T-cell (primary cell): ENCODE data around the gene NCAPG. TPM values are rescaled to one million over a fixed set of nuclear protein-coding genes. Genes with fewer than 3 reads are reported as not detected.

ENCODE experiments used
- ATAC-seq, 4 experiments: fragments of 200-7000 bp in 3 of 4; fragments of 150-1000 bp in 1 of 4; cut with Tn5 transposase; replicated peaks in 1 of 4; 1 replicate in 3 of 4; 2 replicates in 1 of 4; pipeline ENCODE4 v1.10.0; 2021; ENCODE audit warnings: moderate library complexity in 3 of 4, mild to moderate bottlenecking in 2 of 4, moderate number of reproducible peaks in 1 of 4
- CTCF ChIA-PET, 2 donors: fragments of 300-600 bp; sonication (Branson Sonifier 250); formaldehyde crosslinking; loops; one replicate each; lab custom pipeline; 2022; ENCODE audit warnings: antibody characterized with exemption in 2 of 2; lab: Charles Lee
- POLR2A ChIA-PET, 2 donors: fragments of 300-600 bp; sonication (Branson Sonifier 250); formaldehyde crosslinking; loops; one replicate each; lab custom pipeline; 2022; ENCODE audit warnings: antibody characterized with exemption in 2 of 2; lab: Charles Lee
- DNase-seq, 35 experiments: peaks; one replicate each; pipeline versions ENCODE4 v3.0.0 to v3.0.0-alpha.2; 2013 to 2023
- H3K27ac ChIP-seq: one replicate; pipeline ENCODE4 v1.5.1; 2013; ENCODE audit warnings: low read length
- H3K27me3 ChIP-seq, 2 experiments: replicated peaks in 1 of 2; 1 replicate in 1 of 2; 2 replicates in 1 of 2; pipeline versions ENCODE4 v1.6.1 to v1.7.0; 2013; ENCODE audit warnings: low read length in 1 of 2, mixed read lengths in 1 of 2; ENCODE audit not compliant: control insufficient read depth in 2 of 2, insufficient read depth in 2 of 2; ENCODE audit errors: extremely low read depth in 1 of 2
- H3K36me3 ChIP-seq, 2 donors: 1 replicate in 1 of 2; 2 replicates in 1 of 2; pipeline versions ENCODE4 v1.6.1 to v1.7.0; 2013; ENCODE audit warnings: low read length in 1 of 2; ENCODE audit not compliant: control insufficient read depth in 2 of 2, insufficient read depth in 1 of 2; ENCODE audit errors: extremely low read depth in 1 of 2
- H3K4me1 ChIP-seq, 2 experiments: 1 replicate in 1 of 2; 2 replicates in 1 of 2; pipeline versions ENCODE4 v1.6.1 to v1.7.0; 2013; ENCODE audit warnings: low read length in 2 of 2, mixed read lengths in 1 of 2; ENCODE audit not compliant: insufficient read depth in 2 of 2, control insufficient read depth in 1 of 2; ENCODE audit errors: extremely low read depth in 1 of 2
- H3K4me3 ChIP-seq, 2 donors: 1 replicate in 1 of 2; 2 replicates in 1 of 2; pipeline versions ENCODE4 v1.5.1 to v1.7.0; 2013; ENCODE audit warnings: mild to moderate bottlenecking in 2 of 2, low read length in 1 of 2, moderate library complexity in 1 of 2; ENCODE audit not compliant: control insufficient read depth in 1 of 2; ENCODE audit errors: extremely low read depth in 1 of 2
- H3K9me3 ChIP-seq: 2 replicates; pipeline ENCODE4 v1.7.0; 2013
- H3K27ac Mint-ChIP-seq, 2 donors: one replicate each; pipeline ENCODE4 v1.8.0; 2020 to 2021; ENCODE audit warnings: mild to moderate bottlenecking in 2 of 2, mixed read lengths in 2 of 2
- H3K27me3 Mint-ChIP-seq, 2 donors: one replicate each; pipeline ENCODE4 v1.8.0; 2021 to 2022; ENCODE audit warnings: mixed read lengths in 2 of 2
- H3K36me3 Mint-ChIP-seq: one replicate; pipeline ENCODE4 v1.8.0; 2021; ENCODE audit warnings: mixed read lengths
- H3K4me1 Mint-ChIP-seq, 3 donors: one replicate each; pipeline ENCODE4 v1.8.0; 2020 to 2022; ENCODE audit warnings: mixed read lengths in 3 of 3, mild to moderate bottlenecking in 1 of 3
- H3K4me3 Mint-ChIP-seq, 3 donors: one replicate each; pipeline ENCODE4 v1.8.0; 2020 to 2022; ENCODE audit warnings: mild to moderate bottlenecking in 3 of 3, mixed read lengths in 3 of 3, moderate library complexity in 3 of 3
- H3K9me3 Mint-ChIP-seq, 3 donors: one replicate each; pipeline ENCODE4 v1.8.0; 2020 to 2022; ENCODE audit warnings: mixed read lengths in 3 of 3
- WGBS: methylation state at CpG from one replicate; pipeline ENCODE4 v1.1.5; 2013; ENCODE audit warnings: missing lambda C conversion rate; ENCODE audit not compliant: insufficient coverage; 5-methylcytosine and 5-hydroxymethylcytosine counted together
- total RNA-seq, 35 experiments: library from RNA in 6 of 35; stranded (reverse) in 6 of 35; fragments of 120-200 nt in 1 of 35; gene quantifications; one replicate each; pipeline versions ENCODE4 v1.2.1 to v1.2.4 and lab custom pipeline; 2013 to 2026

The NCAPG gene
- total RNA-seq, 5 donors from 2014 or later (not counting 1 experiment from before 2014, with no cell fraction given): 0.73 to 1.8 (median 1.5) TPM

- peaks cover 15 to 18% (median 17%) of the 10 kb centered on the region in 3 donors for H3K4me1 Mint-ChIP-seq
- H3K9me3 Mint-ChIP-seq: no peaks in the 10 kb centered on the region
- Histone ChIP-seq H3K4me1 (peaks cover 0 to 2% of the 10 kb centered on the region in 2 experiments), H3K27me3 (peaks cover 5 to 10% of the 10 kb centered on the region in 2 experiments), H3K4me3 (no peak overlapping the region), H3K27ac (no peak overlapping the region), H3K36me3 (no peaks in the 10 kb centered on the region), H3K9me3 (no peaks in the 10 kb centered on the region)
- ATAC-seq: no peak
- peaks cover 22% of the 10 kb centered on the region for H3K36me3 Mint-ChIP-seq
- H3K4me3 Mint-ChIP-seq: no peak overlapping the region
- peaks cover 12 to 14% of the 10 kb centered on the region in 2 donors for H3K27me3 Mint-ChIP-seq
- no peak for DNase-seq
- no peak overlapping the region for H3K27ac Mint-ChIP-seq
- 17% methylated on average over 1 of the region's 5 CpGs for WGBS
- POLR2A ChIA-PET: no interaction called here
- CTCF ChIA-PET: no interaction called here
Observed at GRCh38 chr4:17786567-17786966, 24.2 kb upstream of the NCAPG start.

- peaks cover 27% of the 10 kb centered on the region for H3K36me3 Mint-ChIP-seq
- H3K4me1 ChIP-seq: no peaks in the 10 kb centered on the region
- H3K4me1 Mint-ChIP-seq: peaks cover 7 to 11% (median 9%) of the 10 kb centered on the region in 3 donors
- peaks cover under 1 to 3% of the 10 kb centered on the region in 2 experiments for H3K27me3 ChIP-seq
- no peak overlapping the region for H3K4me3 Mint-ChIP-seq
- H3K27ac Mint-ChIP-seq: no peak overlapping the region
- H3K36me3 ChIP-seq: no peaks in the 10 kb centered on the region
- WGBS: 67% methylated on average over 1 of the region's 5 CpGs
- no peak overlapping the region for H3K27ac ChIP-seq
- POLR2A ChIA-PET: interaction anchor here in 1 of 2 donors (0.7 kb wide), 1 partner anchor 9 kb away, joined by 3 read pairs; no protein-coding TSS in a partner anchor
- ATAC-seq (no peak), DNase-seq (no peak)
- no peaks in the 10 kb centered on the region for H3K9me3 ChIP-seq
- CTCF ChIA-PET: interaction anchor here in 1 of 2 donors (1.0 kb wide), 1 partner anchor 238 kb away, joined by 7 read pairs; no protein-coding TSS in a partner anchor
- no peaks in the 10 kb centered on the region for H3K9me3 Mint-ChIP-seq
- no peak overlapping the region for H3K4me3 ChIP-seq
- H3K27me3 Mint-ChIP-seq: peaks cover 5 to 6% of the 10 kb centered on the region in 2 donors
Observed at GRCh38 chr4:17787315-17787714, 23.5 kb upstream of the NCAPG start.

GRCh38 chr4:17788956-17789355 is 21.8 kb upstream of the NCAPG start:
- DNase-seq (no peak), ATAC-seq (no peak)
- Histone ChIP-seq H3K4me1 (no peaks in the 10 kb centered on the region), H3K4me3 (no peak overlapping the region), H3K27ac (no peak overlapping the region), H3K36me3 (peaks cover 0 to 2% of the 10 kb centered on the region in 2 donors), H3K27me3 (no peaks in the 10 kb centered on the region), H3K9me3 (no peaks in the 10 kb centered on the region)
- H3K27me3 Mint-ChIP-seq: no peaks in the 10 kb centered on the region
- peaks cover 38% of the 10 kb centered on the region for H3K36me3 Mint-ChIP-seq
- no peak overlapping the region for H3K27ac Mint-ChIP-seq
- H3K4me1 Mint-ChIP-seq: peaks cover 5 to 10% (median 9%) of the 10 kb centered on the region in 3 donors
- H3K4me3 Mint-ChIP-seq: no peak overlapping the region
- ChIA-PET POLR2A (no interaction called here), CTCF (no interaction called here)
- no peaks in the 10 kb centered on the region for H3K9me3 Mint-ChIP-seq

GRCh38 chr4:17794730-17795129 is 16.0 kb upstream of the NCAPG start:
- no peak overlapping the region for H3K27ac ChIP-seq
- DNase-seq (no peak), ATAC-seq (no peak)
- H3K4me1 ChIP-seq: no peaks in the 10 kb centered on the region
- ChIA-PET POLR2A (interaction anchor here in 1 of 2 donors (0.6 kb wide), 1 partner anchor 26 kb away, joined by 4 read pairs; no protein-coding TSS in a partner anchor), CTCF (no interaction called here)
- Mint-ChIP-seq H3K27me3 (no peaks in the 10 kb centered on the region), H3K4me3 (no peak overlapping the region), H3K4me1 (peaks cover 0 to 6% (median 0%) of the 10 kb centered on the region in 3 donors), H3K27ac (no peak overlapping the region), H3K9me3 (no peaks in the 10 kb centered on the region), H3K36me3 (peaks cover 34% of the 10 kb centered on the region)
- no peak overlapping the region for H3K4me3 ChIP-seq
- no peaks in the 10 kb centered on the region for H3K27me3 ChIP-seq
- H3K36me3 ChIP-seq: peaks cover 0 to 10% of the 10 kb centered on the region in 2 donors
- WGBS: no CpG with 5 or more reads among the region's 1 CpG
- H3K9me3 ChIP-seq: no peaks in the 10 kb centered on the region

- Histone ChIP-seq H3K4me3 (no peak overlapping the region), H3K4me1 (no peaks in the 10 kb centered on the region), H3K27ac (no peak overlapping the region), H3K36me3 (peaks cover 0 to 26% of the 10 kb centered on the region in 2 donors), H3K27me3 (no peaks in the 10 kb centered on the region), H3K9me3 (no peaks in the 10 kb centered on the region)
- POLR2A ChIA-PET: interaction anchor here in 1 of 2 donors (0.7 kb wide), 1 partner anchor 46 kb away, joined by 6 read pairs; no protein-coding TSS in a partner anchor
- WGBS: no CpG with 5 or more reads among the region's 1 CpG
- no peak for DNase-seq
- no peak overlapping the region for H3K27ac Mint-ChIP-seq
- no peak for ATAC-seq
- no peak overlapping the region for H3K4me3 Mint-ChIP-seq
- H3K27me3 Mint-ChIP-seq: no peaks in the 10 kb centered on the region
- peaks cover 11 to 14% (median 11%) of the 10 kb centered on the region in 3 donors for H3K4me1 Mint-ChIP-seq
- CTCF ChIA-PET: interaction anchor here in 1 of 2 donors (0.8 kb wide), 2 partner anchors 19 to 249 kb away, joined by 3 to 4 read pairs; no protein-coding TSS in a partner anchor
- H3K36me3 Mint-ChIP-seq: peaks cover 33% of the 10 kb centered on the region
- no peaks in the 10 kb centered on the region for H3K9me3 Mint-ChIP-seq
Observed at GRCh38 chr4:17797808-17798207, 13.0 kb upstream of the NCAPG start.

- POLR2A ChIA-PET: interaction anchor here (0.6 to 1.0 kb wide), 2 partner anchors 12 to 22 kb away, joined by 4 to 12 read pairs; no protein-coding TSS in a partner anchor
Observed at GRCh38 chr4:17805580-17806155, 5.1 kb upstream of the NCAPG start.

More at GRCh38 chr4:17805580-17806155, 5.1 kb upstream of the NCAPG start:
- CTCF ChIA-PET: interaction anchor here (0.7 to 2.0 kb wide), 5 partner anchors 10 to 257 kb away, joined by 3 to 23 read pairs (median 5); no protein-coding TSS in a partner anchor
- WGBS: no CpG with 5 or more reads among the region's 3 CpGs
- Mint-ChIP-seq H3K36me3 (peaks cover 36% of the 10 kb centered on the region), H3K9me3 (no peaks in the 10 kb centered on the region), H3K27me3 (no peaks in the 10 kb centered on the region), H3K4me3 (peak overlapping the region in 1 of 3 donors; percentile 95), H3K27ac (no peak overlapping the region), H3K4me1 (peaks cover 58 to 68% (median 62%) of the 10 kb centered on the region in 3 donors)
- Histone ChIP-seq H3K9me3 (no peaks in the 10 kb centered on the region), H3K27ac (no peak overlapping the region), H3K36me3 (peaks cover 9 to 35% of the 10 kb centered on the region in 2 donors), H3K4me3 (no peak overlapping the region), H3K27me3 (no peaks in the 10 kb centered on the region), H3K4me1 (peaks cover 12 to 25% of the 10 kb centered on the region in 2 experiments)
- DNase-seq: no peak
- ATAC-seq: no peak
